HT-29 (cell line): ENCODE data around the gene MEGF11. TPM values are rescaled to one million over a fixed set of nuclear protein-coding genes. Genes with fewer than 3 reads are reported as not detected.

ENCODE experiments used
- DNase-seq: peaks from one replicate; pipeline ENCODE4 v3.0.0-alpha.2; 2015; ENCODE audit warnings: low spot score
- total RNA-seq: library from RNA; depleted of rRNA; stranded (reverse); fragments of >200 nt; shearing (Covaris generic); gene quantifications from 2 replicates; pipeline ENCODE4 v1.2.3, GENCODE V29; 2014; rRNA removed

Gene MEGF11
- 0.51 TPM in 1 of 2 replicates, not detected in the other for total RNA-seq

DNA sequence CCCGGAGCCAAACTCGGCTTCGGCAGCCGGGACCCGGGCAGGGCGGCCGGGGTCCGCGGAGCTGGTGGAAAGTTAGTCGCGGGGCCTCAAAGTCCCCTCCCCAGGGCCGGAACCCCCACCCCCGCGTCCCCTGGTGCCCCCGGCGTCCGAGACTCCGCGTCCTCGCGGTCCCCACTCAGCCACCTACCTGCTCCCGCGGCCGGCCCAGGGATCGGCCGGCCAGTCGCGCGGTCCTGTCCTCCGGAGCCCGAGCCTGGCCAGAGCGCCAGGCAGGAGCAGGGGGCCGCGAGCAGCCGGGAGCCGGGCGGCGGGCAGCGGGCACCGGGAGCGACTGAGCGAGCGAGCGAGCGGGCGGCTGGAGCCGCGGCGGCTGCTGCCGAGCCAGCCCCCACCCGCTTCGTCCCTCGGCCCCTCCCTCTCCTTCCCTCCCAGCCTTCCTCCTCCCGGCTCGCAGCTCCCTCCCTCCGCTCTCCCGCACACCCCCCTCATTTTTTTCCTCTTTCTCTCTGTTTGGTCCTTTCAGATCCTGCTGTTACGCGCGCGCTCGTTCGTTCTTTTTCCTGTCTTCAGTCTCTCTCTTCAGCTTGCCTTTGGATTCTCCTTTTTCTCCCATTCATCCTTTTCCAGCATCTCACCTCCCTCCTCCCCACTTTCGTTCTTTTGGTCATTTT lies at the start of gene MEGF11:
MEGF11 (minus strand) TSS at position 333 of the 671 bp plus-strand sequence. CDS start 125,347 bp downstream, outside the sequence.
- no peak for DNase-seq

DNA sequence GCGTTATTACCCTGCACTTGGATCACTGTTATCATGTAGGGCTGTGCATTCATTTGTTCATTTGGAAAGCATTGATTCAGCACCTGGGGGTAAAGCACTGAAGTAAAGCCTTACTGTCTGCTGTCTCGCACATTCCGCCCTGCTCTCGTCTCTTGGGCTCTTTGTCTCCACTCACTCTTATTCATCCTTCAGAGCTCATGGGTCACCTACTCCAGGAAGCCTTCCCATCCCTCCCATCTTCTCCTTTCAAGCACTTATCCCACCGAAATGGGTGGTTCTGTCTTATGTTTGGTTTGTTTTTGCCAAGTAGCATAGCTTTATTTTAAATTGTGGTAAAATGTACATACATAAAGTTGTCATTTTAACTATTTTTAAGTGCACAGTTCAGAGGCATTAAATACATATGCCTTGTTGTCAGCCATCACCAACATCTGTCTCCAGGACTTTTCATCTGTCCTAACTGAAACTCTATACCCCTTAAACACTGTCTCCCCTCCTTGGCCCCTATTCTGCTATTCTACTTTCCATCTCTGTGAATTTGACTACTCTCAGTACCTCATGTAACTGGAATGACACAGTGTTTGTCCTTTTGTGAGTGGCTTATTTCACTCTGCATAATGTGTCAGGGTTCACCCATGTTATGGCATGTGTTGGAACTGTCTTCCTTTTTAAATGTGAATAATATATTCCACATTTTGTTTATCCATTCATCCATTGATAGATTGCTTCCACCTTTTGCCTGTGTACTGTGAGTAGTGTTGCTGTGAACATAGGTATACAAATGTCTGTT lies 49.1 kb upstream of the MEGF11 start:
- DNase-seq: no peak

DNA sequence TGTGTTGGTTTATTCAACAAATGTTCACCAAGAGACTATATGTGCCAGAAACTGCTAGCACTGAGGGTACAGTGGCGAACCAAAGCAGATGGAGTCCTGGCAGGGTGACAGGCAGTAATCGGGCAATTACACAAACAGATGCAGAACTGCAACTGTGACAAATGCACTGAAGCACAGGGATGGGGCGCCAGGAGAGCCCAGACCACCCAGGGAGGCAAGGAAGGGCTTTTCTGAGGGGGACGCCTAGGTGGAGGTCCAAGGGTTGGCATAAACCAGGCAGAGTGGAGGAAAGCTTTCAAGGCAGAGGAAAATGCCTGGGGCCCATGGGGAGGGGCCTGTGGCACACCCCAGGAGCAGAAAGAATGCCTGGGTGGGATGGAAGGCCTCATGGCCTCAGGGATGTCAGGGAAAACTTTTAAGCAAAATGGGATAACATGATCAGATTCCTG lies 45.3 kb upstream of the MEGF11 start:
- DNase-seq: no peak

DNA sequence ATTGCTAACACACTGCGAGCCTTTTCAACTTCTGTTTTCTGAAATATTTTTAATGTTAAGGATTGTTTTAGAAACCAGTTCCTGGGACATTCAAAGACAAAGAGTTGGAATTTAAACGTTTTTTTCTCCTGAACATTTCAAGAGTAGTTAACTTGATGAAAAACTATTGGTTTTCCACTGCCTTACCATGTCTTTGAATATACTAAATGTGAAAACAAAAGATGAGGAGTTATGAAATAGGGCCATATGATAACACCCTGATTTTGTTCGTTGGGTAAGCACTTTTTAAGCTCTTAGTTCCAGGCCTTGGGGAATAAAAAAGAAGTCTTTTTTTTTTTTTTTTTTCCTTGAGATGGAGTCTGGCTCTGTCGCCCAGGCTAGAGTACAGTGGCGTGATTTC lies 42.6 kb upstream of the MEGF11 start:
- DNase-seq: no peak

DNA sequence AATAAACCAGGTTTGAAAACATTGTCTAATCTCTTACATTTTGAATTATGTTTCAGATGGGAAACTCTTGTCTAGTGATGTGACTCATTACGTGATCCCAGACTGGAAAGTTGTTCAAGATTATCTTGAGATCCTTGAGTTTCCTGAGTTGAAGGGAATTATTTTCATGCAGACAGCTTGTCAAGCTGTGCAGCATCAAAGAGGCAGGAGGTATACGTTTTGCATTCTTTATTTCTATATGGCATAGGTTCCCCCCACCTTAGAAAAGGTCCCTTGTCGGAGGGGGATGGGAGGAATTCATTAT lies 41.3 kb upstream of the MEGF11 start:
- DNase-seq: no peak

DNA sequence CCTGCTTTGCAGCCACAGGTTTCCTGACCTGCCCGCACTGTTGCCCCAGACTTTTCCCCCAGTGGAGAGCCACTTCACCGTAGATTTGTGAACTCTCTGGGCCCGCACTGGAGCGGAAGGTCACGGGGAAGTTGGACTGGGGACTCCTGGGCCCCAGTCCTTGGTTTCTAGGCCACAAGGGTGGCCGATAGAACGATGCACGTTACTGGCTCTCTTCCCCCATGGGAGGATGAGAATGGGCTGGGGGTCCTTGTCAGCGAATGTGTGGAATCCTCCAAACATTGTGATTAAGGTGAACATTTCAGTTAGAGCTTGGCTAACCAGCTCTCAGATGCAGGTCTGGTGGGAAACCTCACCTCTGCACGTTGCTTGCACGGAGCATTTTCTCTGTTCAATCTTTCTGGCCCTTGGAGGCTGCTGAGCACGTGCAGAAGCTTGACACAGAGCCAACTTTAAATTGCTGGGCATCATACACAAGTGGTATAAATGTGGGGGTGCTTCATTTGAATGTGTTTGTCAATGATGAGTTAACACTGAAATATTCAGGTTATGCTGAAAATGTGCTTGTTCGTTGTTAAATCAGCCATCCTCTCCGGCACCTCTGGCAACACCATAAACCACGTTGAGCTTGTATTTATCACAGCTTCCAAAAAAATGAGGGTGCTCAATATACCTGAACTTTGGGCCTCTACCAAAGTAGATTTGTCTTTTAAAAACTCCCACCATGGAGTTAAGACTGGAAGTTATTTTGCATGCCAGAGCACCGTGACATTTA lies 40.8 kb upstream of the MEGF11 start:
- peak; percentile 72 for DNase-seq

DNA sequence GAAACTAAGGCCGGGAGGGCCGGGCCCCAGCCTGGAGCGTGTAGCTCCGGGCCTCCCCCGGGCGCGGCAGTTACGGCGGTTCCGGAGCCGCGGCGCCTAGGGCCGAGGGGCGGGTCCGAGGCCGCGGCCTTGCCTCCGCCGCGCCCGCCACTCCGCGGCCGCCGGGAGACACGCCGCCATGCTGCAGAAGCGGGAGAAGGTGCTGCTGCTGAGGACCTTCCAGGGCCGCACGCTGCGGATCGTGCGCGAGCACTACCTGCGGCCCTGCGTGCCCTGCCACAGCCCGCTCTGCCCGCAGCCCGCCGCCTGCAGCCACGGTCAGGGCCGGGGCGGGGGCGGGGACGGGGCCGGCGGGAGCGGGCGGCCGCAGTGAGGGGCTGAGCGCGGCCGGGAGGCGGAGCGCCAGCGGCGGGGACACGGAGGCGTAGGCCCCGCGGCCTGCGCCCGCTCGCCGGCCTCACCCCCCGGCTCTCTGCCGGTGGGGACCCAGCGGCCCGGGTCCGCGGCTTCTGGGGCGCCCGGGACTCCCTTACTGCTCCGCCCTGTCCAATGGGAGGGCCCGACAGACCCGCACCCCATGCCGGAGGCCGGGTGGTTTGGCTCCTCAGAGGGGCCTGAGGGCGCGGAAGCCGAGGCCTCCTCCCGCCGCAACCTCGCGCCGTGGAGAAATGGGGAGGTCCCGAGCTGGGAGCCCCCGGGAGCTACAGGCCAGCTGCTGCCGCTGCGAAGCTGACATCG lies 40.0 kb upstream of the MEGF11 start, which contains the start of gene DIS3L:
DIS3L (plus strand) TSS at position 150 of the 738 bp plus-strand sequence; CDS start at position 179, 29 bp downstream.
- DNase-seq: peak; percentile 64

DNA sequence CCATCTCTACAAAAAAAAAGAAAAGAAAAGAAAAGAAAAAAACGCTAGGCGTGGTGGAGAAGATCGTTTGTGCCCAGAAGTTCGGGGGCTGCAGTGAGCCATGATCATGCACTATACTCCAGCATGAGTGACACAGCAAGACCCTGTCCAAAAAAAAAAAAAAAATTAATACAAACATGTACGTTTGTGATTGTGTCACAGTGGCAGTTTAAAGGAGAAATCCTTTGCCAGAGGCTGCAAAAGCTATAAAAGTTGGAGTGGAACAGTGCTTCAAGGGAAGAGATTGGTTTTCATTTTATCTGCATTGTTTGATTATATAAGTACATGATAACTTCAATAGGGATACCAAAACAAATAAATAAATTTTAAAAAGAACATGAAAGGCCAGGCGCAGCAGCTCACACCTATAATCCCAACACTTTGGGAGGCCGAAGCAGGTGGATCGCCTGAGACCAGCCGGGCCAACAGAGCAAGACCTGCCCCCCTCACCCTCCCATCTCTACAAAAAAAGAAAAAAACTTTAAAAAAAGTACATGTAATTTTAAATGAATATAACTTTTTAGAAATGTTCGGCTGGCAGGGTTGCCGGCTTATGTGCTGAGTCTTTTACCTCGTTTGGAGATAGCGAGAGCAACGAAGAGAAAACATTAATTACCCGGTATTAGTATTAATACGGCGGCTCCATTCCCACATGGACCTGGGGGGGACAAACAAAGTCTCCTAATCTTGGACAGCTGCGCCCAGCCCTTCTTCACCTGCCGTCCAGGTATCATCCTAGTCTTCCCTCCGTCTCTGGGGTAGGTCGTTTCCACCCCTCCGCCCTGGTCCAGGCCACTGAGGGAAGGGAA lies 39.2 kb upstream of the MEGF11 start:
- DNase-seq: peak; percentile 12

DNA sequence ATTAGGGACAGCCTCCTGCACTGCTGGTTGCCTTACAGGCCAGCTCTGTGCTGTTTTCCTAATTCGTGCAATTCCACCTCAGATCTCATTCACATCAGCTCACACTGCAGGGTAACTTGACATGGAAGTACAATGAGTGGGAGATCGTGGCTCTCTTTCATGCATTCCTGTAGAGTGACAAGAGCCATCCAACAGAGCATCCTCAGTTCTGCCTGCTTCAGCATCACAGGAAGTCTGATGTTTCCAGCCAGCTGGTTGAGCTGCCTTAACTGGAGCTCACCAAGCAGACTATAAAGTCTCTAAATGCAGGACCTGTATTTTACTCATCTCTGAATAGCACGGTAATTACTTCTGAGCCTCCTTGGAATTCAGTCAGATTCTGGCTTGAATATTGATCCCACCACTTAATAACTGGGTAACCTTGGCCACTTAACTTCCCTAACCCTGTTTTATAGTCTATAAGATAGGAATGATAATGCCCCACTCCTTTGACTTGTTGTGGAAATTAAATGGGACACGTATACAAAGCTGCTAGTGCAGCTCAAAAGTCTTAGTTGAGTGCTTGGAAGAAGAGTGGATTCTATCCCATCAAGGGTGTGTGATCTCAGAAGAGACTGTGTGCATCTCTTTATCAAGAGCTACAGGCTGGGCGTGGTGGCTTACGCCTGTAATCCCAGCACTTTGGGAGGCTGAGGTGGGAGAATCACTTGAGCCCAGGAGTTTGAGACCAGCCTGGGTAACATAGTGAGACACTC lies 38.4 kb upstream of the MEGF11 start:
- no peak for DNase-seq

DNA sequence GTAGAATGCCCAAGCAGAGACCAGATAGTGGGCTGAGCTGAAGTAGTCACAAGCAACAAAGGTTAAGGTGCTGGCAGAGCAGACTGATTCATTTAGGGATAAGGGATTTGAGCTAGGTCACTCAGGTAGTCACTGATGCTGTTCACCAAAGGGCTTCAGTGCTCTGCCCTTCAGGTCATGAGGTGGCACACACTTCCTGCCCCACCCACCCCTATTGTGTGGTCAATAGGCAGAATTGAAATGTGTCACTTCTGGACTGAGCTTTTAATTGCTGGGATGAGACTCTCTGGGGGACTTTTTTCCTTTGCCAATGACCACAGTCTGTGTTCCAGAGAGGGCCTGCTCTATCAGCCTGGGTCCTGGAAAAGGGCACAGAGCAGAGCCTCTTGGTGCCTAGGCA lies 37.0 kb upstream of the MEGF11 start:
- DNase-seq: peak; percentile 50

DNA sequence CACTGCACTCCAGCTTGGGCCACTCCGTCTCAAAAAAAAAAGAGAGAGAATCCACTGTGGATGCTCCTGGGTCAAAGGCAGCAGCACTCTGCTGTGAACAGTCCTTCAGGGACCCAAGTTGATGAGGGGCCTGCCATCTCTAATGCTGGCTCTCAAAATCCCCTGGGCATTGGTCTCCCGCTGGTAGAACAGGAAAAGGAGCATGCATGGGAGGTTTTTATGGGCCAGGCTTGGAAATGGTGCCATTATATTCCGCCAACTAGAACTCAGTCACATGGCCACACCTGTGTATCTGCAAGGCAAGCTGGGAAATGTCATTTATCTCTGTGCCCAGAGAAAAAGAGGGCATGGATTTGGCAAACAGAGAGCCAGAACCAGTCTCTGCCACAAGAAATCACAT lies 36.5 kb upstream of the MEGF11 start:
- DNase-seq: no peak

DNA sequence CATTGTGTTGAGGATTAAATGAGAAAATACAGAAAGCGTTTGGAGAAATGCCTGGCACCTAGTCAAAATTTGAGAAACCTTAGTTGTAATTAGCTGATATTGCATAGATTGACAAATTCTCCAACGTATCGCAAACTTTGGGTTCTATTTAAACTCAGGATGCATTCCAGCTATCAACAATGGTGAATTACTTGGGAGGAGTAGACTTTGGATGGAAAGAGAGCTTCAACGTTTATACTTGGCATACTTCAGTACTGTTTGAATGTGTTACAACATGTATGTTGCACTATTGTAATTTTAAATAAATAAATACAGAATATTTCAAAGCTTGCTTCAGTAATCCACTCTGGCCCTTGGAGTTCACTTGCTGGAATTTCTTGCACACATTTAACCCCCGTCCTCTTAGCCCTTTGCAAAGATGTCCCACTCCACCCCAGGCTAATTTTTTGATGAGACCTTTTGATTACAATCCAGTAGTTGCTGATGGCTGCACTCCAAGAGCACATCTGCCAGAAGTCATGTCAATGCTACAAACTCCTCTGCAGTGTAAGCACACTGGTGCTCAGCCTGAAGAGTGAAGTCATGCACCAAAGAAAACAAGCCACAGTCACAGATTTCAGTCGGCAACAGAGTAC lies 35.1 kb upstream of the MEGF11 start:
- no peak for DNase-seq

DNA sequence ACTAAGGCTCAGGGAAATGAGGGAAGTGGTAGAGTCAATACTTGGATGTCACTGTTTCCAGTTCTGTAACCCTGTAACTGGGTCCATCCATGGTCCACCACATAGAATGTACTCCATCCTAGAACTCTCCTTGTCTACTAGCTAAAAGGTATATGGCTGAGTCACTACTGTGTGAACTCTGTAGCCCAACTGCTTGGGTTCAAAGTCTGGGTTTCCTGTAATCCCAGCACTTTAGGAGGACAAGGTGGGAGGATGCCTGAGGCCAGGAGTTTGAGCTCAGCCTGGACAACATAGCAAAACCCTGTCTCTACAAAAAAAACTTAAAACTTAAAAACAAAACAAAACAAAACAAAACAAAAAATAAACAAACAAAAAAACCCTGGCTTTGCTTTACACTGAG lies 34.5 kb upstream of the MEGF11 start:
- DNase-seq: no peak

DNA sequence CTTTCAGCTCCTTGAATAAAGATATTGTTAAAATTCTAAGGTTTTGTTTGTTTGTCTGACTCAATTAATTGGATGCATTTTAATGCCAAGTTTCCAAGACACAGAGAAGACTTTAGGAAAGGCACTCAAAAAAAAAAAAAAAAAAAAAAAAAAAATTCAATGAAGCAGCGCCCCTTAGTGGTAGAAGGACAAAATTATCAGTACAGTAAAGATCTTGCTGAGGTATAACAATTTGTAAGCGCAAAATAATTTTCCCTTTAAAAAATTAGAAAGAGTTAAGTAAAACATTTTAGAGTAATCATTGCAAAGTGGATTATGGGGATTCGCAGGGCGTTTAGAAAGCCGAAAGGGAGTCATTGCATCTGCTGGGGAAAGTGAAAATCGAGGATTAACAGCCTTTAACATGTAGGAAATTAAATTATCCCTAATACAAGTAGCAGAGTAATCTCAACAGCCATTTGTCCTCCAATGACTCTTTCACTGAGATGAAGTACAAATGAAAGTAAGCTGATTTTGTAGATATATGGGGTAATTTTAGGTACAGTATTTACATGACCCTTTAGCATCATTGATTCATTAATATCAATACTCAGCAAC lies 34.0 kb upstream of the MEGF11 start:
- peak; percentile 69 for DNase-seq

DNA sequence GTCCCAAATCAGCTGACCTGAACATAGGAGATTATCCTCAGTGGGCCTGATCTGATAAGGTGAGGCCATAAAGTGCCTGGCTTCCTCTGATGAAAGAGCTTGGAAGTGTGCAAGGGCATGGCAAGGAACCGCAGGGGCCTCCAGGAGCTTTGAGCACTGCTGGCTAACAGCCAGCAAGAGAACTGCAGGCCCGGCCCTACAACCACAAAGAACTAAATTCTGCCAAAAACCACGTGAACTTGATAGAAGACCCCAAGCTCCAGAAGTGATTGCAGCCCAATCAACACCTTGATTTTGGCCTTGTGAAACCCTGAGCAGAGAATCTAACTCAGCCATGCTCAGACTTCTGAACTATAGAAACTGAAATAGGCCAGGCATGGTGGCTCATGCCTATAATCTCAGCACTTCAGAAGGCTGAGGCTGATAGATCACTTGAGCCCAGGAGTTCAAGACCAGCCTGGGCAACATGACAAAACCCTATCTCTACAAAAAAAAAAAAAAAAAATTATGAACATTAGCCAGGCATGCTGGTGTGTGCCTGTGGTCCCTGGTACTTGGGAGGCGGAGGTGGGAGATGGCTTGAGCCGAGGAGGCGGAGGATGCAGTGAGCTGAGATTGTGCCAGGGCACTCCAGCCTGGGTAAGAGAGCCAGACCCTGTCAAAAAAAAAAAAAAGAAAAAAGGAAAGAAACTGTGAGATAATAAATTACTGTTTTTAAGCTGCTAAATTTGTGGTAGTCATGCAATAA lies 32.2 kb upstream of the MEGF11 start:
- DNase-seq: no peak

DNA sequence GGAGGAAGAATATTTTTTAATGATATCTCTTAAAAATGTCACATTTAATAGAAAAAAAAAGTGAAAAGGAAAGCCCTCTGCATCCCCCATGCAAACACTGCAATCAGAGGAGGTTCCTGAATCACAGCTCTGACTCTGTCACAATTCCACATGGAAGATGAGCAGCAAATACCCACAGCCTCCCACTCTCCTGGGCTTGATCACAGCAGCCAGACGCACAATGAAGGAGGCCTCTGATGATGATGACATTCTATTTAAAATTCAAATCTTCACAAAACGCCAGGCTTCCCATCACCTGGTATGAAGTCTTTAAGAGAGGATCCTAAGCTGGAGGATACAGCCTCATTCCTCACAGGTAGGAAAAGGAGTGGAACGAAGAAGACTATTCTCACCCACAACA lies 30.7 kb upstream of the MEGF11 start:
- no peak for DNase-seq

DNA sequence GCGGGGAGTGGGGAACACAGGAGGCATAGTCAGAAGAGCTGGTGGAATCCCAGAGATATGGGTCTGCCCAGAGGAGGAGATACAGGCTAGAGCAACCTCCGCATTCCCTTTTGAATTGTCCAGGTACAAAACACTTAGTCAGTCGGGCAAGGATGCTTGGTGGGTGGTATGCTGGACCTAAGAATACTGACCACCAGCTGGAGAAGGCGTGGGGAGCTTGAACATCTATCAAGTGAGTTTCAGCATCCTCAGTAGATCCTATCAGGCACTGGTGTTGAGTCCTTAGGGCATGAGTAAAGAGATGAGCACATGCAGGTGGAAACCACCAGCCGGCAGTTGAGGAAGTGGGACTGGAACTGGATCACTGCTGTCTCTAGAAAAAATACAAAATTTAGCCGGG lies 25.1 kb upstream of the MEGF11 start:
- DNase-seq: no peak

DNA sequence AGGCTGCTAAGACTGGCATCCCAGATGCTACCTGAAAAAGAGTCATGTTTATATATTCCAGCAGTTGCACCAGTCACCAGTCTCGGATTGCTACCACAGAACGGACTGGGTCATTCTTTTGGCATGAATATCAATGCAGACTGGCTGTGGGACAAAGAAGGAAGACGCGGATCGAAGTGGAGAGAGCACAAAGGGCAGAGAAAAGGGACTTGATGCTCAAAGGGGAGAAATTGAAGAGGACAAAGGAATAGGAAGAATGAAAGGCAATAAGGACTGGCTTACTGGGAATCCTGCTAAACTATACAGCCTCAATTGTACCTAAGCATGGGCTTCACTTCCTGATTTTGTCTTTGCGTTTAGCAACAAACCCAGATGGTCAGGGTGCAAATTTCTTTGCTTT lies 24.5 kb upstream of the MEGF11 start:
- no peak for DNase-seq
